ENCODE results near the gene RIMBP3C.
"Not testable (repeated sequence)": the region's sequence is repeated elsewhere in the genome, so short reads cannot be mapped to it uniquely, and the experiment has no call there.

DNA sequence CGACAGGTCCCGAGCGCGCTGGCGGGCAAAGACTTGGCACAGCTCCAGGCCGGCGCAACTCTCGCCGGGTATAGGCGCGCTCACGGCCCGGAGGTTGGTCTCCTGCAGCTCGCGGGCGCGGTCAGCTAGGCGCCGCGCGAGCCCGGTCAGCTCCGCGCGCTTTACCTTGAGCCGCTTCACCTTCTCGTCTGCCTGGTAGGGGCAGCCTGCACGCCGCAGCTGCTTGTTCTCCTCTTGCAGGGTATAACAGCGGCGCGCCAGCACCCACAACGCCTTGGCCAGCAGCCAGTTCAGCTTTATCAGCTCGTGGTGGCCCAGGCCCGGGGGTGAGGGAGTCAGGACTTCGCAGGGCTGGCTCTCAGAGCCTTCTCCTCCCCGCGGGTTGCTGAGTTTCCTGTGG is 1.7 kb downstream of the RIMBP3C start:
- TF ChIP-seq, protein P1, sequence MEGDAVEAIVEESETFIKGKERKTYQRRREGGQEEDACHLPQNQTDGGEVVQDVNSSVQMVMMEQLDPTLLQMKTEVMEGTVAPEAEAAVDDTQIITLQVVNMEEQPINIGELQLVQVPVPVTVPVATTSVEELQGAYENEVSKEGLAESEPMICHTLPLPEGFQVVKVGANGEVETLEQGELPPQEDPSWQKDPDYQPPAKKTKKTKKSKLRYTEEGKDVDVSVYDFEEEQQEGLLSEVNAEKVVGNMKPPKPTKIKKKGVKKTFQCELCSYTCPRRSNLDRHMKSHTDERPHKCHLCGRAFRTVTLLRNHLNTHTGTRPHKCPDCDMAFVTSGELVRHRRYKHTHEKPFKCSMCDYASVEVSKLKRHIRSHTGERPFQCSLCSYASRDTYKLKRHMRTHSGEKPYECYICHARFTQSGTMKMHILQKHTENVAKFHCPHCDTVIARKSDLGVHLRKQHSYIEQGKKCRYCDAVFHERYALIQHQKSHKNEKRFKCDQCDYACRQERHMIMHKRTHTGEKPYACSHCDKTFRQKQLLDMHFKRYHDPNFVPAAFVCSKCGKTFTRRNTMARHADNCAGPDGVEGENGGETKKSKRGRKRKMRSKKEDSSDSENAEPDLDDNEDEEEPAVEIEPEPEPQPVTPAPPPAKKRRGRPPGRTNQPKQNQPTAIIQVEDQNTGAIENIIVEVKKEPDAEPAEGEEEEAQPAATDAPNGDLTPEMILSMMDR (conservative IDR thresholded peaks at IDR 0.05; ENCODE audit: low read depth in 2 of 2): not testable (repeated sequence)
- TF ChIP-seq POLR2AphosphoS5 (IDR thresholded peaks at IDR 0.05; ENCODE audit: low read depth); EZH2 (IDR thresholded peaks at IDR 0.05; ENCODE audit: low read depth, unreplicated experiment); NANOG (IDR thresholded peaks at IDR 0.05; ENCODE audit: borderline replicate concordance); EZH2phosphoT487 (IDR thresholded peaks at IDR 0.05; ENCODE audit: unreplicated experiment); CREB1 (CRISPR knock-in tag; IDR thresholded peaks at IDR 0.05; ENCODE audit: low read depth); STAT1 (IDR thresholded peaks at IDR 0.05; ENCODE audit: unreplicated experiment); ZNF331 (CRISPR knock-in tag; IDR thresholded peaks at IDR 0.05; ENCODE audit: low read depth); JUNB (IDR thresholded peaks at IDR 0.05; ENCODE audit: unreplicated experiment): not testable (repeated sequence)
- TF ChIP-seq, protein P2, sequence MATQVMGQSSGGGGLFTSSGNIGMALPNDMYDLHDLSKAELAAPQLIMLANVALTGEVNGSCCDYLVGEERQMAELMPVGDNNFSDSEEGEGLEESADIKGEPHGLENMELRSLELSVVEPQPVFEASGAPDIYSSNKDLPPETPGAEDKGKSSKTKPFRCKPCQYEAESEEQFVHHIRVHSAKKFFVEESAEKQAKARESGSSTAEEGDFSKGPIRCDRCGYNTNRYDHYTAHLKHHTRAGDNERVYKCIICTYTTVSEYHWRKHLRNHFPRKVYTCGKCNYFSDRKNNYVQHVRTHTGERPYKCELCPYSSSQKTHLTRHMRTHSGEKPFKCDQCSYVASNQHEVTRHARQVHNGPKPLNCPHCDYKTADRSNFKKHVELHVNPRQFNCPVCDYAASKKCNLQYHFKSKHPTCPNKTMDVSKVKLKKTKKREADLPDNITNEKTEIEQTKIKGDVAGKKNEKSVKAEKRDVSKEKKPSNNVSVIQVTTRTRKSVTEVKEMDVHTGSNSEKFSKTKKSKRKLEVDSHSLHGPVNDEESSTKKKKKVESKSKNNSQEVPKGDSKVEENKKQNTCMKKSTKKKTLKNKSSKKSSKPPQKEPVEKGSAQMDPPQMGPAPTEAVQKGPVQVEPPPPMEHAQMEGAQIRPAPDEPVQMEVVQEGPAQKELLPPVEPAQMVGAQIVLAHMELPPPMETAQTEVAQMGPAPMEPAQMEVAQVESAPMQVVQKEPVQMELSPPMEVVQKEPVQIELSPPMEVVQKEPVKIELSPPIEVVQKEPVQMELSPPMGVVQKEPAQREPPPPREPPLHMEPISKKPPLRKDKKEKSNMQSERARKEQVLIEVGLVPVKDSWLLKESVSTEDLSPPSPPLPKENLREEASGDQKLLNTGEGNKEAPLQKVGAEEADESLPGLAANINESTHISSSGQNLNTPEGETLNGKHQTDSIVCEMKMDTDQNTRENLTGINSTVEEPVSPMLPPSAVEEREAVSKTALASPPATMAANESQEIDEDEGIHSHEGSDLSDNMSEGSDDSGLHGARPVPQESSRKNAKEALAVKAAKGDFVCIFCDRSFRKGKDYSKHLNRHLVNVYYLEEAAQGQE (IDR thresholded peaks at IDR 0.05; ENCODE audit: unreplicated experiment): not testable (repeated sequence)
- TF ChIP-seq, protein P3, sequence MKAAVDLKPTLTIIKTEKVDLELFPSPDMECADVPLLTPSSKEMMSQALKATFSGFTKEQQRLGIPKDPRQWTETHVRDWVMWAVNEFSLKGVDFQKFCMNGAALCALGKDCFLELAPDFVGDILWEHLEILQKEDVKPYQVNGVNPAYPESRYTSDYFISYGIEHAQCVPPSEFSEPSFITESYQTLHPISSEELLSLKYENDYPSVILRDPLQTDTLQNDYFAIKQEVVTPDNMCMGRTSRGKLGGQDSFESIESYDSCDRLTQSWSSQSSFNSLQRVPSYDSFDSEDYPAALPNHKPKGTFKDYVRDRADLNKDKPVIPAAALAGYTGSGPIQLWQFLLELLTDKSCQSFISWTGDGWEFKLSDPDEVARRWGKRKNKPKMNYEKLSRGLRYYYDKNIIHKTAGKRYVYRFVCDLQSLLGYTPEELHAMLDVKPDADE (IDR thresholded peaks at IDR 0.05): not testable (repeated sequence)

Data from GM23338 (cell line).